Bladder microvascular endothelial cell (primary cell): ENCODE results near the gene GIMAP2. TPM values are rescaled to one million over a fixed set of nuclear protein-coding genes. Genes with fewer than 3 reads are reported as not detected.

Source experiments
- total RNA-seq: library from RNA; depleted of rRNA; stranded (reverse); fragments of >200 nt; gene quantifications from 2 replicates; pipeline ENCODE4 v1.2.3, GENCODE V29; 2014

The GIMAP2 gene
- total RNA-seq: 43.5 and 77.4 TPM in 2 replicates

DNA sequence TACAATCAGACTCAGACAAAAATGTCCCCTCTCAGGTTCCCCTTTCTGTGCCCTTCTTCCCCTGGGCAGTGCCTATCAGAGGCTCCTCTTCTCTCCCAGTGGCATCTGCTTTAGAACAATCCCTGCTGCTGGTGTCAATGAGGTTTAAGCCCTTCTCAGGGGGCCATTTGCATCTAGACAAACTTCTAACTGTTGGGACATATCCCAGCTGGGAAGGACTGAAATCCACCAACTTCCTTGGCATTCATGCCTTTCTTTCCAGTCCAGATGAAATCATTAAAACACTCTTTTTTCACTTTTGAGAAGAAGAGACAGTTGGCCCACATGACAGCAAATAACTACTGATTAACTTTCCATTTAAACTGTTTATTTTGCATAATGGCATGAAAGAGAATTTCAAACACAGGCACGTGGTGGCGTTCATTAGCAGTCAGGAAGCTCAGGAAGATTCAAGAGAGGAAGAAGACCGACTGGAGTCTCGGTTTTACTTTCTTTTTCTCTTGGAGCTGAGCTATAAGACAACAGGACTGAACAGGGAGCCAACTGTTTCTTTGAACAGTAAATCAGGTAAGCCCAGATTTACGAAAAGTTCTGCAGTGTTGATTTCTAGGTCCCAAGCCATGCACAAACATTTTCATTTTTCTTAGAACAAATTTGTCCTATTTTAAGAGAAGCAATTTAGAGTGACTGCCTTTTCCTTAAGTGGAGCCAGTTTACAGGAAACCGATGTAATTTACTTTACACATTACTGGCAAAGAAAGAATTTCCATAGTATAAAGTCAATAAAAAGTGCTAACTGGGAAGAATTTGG lies at the start of gene GIMAP2:
Gene GIMAP2 (plus strand): TSS at position 488 of the 811 bp plus-strand sequence. CDS start 1,354 bp downstream, outside the sequence.

DNA sequence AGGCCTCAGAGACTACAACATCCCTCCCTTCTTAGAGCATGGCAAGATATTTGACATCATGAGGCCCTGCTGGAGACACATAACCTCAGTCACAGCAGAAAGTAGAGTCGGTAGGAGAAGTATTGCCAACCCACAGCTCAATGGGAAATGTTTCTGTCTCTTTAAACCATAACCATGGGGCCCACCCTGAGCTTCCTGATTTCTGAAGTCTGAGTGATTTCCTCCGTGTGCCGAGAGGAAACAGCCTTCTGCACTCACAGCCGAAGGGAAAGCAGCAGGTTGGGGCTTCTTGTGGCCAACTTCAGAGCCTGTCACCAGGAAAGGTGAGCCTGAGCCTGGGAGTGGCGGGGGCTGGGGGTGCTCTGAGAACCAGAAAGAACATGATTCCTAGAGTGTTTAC lies 30.9 kb downstream of the GIMAP2 start, which contains the start of gene GIMAP1:
Gene GIMAP1 (plus strand): TSS at position 246 of the 400 bp plus-strand sequence. CDS start 2,435 bp downstream, outside the sequence.

DNA sequence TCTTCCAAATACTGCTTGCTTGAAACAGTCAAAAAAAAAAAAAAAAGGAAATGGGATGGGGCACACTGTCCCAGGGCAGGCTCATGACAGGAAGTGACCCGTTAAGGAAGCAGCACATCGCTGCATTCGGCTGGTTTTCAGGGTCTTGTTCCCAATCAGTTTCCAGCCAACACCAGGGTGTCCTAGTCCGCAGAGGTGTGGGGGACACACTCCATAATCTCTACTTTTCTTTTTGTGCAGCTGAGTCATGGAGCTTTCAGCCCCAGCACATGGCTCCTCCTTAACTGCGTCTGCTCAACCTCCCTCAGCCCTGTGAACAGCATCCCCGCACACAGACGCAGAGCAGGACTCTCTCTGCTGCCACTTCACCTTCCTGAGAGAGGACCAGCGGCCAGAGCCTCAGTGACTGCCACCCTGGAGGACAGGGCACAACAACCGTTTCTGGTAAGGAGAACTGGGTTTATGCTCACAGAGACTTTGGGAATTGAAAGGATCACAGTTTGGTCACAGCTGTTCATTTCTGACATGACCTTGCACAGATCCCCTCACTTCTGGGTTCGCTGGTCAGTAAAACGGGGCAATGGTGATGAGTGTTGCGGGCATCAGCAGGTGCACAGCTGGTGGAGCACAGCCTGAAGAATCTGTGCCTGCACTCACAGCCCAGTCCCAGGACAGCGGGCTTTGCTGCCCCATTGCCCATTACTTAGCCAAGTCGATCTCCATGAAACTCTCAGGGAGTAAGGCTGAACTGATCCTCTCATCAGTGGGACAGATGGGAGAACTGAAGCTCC lies 52.0 kb downstream of the GIMAP2 start, which contains the start of gene GIMAP5:
Gene GIMAP5 (plus strand): TSS at position 154 of the 791 bp plus-strand sequence. CDS start 3,467 bp downstream, outside the sequence.

Other genes with a start within 250 kb of the GIMAP2 start
- 74.8 and 102 TPM in 2 replicates for gene GIMAP8, start 235.1 kb upstream of the GIMAP2 start, total RNA-seq
- 41.2 and 88.9 TPM in 2 replicates for gene GIMAP7, start 170.8 kb upstream of the GIMAP2 start, total RNA-seq
- gene GIMAP4, start 118.3 kb upstream of the GIMAP2 start, total RNA-seq: 131 and 293 TPM in 2 replicates
- gene GIMAP6, start 53.3 kb upstream of the GIMAP2 start, total RNA-seq: 136 and 201 TPM in 2 replicates
- 11.1 and 26.7 TPM in 2 replicates for gene GIMAP1, start 30.9 kb downstream of the GIMAP2 start, total RNA-seq
- 128 and 150 TPM in 2 replicates for gene GIMAP5, start 51.7 kb downstream of the GIMAP2 start, total RNA-seq
- gene TMEM176B, start 114.7 kb downstream of the GIMAP2 start, total RNA-seq: not detected in 2 replicates
- gene TMEM176A, start 115.1 kb downstream of the GIMAP2 start, total RNA-seq: 0.25 TPM in 1 of 2 replicates, not detected in the other
- not detected in 2 replicates for gene AOC1, start 166.8 kb downstream of the GIMAP2 start, total RNA-seq